Fibroblast of upper back skin (primary cell): ENCODE measurements around the gene SAMMSON.

ENCODE experiments used
- DNase-seq: peaks from one replicate; pipeline ENCODE4 v3.0.0-alpha.2; 2013

SAMMSON gene

DNA sequence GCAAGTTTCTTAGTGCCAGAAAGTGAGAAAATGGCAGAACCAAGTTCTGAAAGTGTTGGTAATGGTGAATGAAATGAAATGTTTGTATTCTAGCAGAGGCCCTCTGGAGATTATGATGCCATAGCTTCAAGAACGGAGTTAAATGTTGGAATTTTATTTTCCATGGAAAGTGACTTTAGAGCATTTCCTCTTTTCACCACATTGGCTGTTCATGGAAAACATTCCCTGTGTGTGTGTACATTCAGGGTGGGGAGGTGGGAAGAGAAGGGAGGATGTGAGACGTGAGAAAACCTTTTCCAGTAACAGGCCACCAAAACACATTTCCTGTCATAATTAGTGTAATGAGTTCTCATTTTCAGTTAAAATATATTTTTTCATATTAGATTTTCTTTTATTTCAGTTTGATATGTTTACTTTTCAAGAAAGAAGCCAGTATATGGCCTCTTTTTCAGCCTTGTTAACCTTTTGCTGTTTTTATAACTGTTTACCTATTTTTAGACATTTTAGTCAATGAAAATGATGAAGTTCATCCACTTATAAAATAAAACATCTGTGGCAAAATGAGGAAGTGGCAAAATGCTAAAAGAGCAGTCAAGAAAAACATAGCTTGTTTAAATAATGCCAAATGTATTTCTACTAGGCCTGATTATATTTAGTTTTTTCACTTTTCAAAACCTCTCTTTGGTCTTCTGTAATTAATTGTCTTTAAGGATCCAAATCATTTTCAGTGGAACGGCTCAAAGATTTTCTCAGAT lies 21.6 kb downstream of the SAMMSON start:
- no peak for DNase-seq

DNA sequence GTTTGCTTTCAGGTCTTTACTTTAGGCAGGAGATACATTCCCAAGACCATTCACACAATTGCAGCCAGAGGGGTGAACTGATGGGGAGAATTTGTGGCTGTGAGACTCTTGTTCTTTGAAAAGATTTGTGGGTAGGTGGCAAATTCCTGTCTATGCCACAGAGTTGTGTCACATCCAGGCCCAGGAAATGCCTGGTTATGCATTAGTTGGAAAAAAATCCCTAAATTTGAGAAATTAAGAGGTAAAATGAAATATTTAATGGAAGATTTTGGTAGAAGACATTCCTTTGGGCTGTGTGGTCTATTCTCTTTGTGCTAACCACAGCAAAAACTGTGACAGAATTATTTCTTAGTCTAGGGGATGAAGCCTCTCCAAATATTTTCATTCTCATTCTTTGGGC lies 28.8 kb downstream of the SAMMSON start:
- DNase-seq, result peak; percentile 5

DNA sequence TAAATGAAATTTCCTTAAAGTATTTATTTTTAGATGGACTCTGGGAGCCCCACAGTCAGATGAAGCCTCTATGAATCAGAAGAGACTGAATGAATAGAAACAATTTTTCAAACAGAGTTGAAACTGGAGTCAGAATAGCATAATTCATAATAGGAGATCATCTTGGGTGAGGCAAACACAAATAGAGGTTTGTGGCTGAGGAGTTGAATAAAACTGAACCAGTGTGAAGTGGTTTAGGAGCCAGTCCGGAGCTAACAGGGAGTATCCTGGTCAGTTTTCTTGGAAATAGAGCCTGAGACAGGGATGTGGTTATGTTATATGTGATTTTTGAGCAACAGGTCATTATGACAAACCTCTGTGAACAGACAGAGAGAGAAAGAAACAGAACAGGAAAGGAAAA lies 39.2 kb downstream of the SAMMSON start:
- no peak for DNase-seq

DNA sequence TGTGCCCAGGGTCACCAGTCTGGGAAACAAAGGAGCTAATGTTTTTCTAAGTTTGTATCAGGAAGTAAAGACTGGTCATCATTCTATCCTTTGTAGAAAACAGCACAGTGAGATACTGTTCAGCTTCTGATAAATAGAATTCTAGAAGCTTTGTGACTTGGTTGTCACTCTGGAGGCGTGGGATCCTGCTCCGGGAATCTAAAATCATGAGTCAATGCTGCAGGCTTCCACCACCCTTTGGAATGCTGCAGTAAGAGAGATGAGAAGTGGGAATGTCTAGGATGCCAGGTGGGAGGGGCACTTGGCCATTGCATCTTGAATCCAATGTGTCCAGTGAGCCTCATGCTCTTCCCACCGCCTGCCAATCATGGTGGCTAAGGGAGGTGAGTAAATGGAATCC lies 40.9 kb downstream of the SAMMSON start:
- no peak for DNase-seq

DNA sequence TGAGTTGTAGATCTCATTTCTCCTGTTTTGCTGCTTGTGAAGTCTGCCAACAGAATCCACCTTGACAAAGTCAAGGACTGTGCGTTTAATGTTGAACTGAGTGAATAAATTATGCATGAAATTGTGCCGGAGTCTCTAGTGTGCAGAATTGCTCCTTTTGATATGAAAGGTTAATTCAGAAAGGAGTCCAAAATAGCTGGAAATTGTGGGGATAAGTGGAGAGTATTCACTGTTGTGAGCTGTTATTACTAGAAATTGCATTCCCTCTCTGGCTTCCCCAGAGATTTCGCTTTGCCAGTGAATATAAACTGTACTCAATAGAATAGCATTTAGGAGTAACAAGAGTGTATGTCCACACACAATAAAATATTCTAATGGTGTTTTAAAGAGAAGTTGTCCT lies 43.1 kb downstream of the SAMMSON start:
- DNase-seq, result no peak

DNA sequence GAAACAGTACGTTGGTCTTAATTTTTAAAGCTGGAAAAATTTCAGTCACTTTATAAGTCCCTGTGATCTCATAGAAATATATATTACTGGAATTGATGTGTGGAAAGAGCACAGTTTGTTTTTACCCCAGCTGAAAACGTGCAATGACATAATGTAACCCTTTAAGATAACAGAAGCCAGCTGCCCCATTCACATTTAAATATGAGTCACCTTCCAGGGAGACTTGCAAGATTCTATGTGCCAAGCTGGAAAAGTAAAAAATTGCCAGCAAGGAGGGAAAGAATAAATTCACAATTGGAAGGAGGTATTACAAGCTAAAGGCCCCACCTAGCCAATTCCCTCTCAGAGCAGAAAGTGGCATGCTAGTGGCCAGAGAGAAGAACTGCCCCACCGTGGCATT lies 50.2 kb downstream of the SAMMSON start:
- peak; percentile 27 for DNase-seq

DNA sequence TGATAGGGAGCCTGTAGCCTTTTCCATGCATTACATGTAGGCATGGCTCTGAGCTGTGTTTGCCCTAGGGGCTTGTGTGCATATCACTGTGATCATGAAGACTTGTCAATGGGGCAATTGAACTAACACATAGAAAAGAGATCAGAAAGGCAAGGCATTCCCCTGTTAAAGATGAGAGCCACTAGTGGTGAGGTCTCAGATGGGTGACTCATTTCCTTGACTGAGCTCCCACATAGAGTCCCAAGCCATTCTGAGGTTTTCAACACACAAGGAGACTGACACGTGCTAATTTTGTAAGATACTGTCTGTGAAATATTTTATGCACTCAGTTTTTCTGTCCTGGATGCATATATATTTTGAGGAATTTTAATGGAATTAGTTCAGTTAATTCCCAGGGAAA lies 53.8 kb downstream of the SAMMSON start:
- DNase-seq, result peak; percentile 52

DNA sequence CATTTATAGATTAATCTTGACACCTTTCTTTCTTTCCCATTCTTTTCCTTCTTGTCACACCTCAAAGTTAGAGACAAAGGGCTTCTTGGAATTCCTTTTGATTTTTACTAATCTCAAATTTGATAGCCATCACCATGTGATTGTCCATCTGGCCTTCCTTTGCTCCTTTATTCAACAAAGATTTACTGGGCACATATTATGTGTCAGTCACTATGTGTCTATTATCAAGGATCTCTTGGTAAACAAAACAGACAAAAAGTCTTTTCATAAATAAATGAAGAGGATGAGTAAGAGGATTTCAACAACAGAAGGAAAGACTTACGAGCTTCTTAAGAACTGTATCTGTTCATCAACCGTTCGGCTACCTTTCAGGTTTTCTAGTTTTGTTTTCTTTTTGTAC lies 56.5 kb downstream of the SAMMSON start:
- no peak for DNase-seq

DNA sequence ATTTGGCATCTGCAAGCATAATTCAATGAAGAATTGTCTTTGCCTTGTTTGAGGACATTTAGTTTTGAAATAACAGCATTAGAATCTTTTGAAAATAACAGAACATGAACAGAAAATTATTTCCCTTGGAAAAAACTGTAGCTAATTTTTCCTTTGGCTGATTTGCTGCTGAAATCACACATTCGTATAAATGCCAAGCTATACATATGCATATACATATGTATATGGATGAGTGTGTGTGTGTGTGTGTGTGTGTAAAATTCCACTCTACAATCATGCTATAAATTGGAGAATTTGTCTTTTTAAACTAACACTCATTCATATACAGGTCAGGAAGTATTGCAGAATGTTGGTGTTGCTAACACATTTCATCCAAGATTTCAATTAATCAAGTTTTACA lies 57.9 kb downstream of the SAMMSON start:
- no peak for DNase-seq

DNA sequence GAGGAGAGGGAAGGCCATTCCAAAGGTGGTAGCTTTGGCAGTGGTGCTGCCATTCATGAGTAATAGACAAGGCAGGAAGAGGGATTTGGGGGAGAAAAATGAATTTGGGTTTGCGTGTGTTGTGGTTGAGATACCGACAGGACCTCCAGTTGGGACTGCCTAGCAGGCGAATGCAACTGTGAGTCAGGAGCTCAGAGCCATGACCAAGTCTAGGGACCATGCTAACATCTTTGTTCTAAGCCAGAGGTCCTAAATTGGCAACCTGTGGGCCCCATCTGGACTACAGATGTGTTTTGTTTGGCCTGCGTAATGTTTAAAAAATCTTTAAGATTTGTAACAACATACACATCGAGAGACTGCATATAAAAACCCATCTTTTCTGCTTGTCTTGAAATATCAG lies 61.6 kb downstream of the SAMMSON start:
- DNase-seq, result peak; percentile 82

DNA sequence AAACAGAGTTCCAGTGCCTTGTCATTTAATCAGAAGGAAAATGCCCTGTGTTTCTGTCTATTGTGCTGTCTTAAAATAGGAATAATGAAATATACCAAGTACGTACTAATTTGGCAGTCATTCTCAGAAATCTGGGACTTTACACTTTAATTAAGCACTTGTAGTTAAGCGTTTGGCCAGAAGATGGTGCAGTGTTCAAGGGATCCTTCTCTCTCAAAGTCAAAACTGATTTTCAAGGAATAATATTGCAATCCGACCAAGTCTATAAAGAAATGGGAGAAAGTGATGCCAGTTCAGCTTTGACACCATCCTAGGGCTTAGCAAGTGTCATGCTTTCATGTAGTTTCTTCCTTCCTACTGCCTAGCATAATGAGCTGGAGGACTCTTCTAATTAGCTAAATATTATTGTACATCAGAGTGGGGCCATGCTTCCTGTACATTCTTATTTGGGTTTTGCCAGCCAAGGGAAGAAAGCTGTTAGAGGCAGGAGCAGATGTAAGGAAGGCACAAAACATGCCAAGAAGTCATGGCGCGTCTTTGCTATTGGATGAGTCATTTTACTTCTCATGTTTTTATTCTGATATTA lies 64.8 kb downstream of the SAMMSON start:
- peak; percentile 37 for DNase-seq

DNA sequence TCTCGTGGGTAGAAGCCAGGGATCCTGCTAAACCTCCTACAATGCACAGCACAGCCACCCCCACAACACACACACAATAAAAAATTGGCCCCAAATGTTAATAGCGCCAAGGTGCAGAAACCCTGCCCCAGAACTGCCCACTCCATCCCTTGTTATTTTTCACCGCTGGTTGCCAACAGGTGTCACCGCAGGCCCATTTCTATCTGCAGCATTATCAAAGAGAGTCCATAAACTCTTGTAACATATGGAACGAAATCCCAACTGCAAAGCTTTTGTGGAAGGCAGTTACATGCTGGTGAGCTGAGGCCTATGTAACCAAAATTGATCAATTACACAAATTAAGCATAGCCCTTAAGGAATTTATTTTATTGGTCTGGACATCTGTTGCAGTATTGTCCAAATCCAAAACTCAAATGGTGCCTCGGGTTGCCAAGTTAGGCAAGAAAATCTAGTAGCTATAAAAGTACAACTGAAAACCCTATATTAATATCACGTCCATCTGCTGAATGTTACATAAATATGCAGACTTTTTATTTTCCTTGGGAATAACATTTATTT lies 66.2 kb downstream of the SAMMSON start:
- no peak for DNase-seq

DNA sequence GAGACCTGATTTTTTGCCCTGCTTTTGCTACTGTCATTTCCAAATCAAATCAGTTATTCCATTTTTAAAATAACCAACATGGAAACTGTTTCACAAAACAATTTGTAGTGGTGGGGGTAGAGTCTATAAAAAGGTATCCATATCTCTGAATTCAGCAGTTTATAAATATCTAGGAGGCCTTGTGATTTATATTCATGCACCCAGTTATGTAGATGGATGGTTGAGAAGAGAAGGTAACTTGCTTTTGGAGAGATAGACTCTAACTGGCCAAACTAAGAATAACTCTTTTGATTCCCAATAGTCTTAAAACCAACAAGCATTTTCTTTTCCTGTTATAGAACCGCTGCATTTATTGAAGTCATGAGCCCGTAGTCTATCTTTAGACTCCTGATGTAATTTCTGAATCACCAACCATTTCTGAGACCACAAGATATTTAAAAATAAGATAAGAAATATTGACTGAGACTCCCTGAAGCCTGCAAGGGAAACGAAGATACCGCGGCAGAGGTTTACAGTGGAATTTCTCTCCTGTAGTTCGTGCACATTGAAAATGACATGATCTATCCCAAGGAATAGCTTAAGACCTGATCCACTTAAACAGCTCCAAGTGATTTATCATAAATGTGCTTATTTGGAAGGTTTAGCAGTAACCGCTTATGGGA lies 68.5 kb downstream of the SAMMSON start:
- peak; percentile 50 for DNase-seq

DNA sequence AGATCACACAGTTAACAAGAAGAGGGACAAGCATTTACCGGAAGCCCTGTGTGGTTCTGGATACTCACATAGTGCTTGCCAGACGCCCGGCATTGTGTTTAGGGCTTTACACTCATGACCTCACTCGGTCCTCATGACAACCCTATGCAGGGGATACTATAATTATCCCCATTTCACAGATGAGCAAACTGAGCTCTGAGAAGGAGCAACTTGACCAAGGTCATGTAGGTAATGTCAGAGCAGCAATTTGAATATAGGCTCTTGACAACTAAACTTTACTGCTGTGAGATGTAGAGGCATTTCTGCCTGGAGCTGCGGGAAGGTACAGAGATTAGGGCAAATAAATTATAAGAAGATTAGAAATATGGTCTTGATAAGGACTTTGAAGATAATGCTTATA lies 70.0 kb downstream of the SAMMSON start:
- DNase-seq, result no peak

DNA sequence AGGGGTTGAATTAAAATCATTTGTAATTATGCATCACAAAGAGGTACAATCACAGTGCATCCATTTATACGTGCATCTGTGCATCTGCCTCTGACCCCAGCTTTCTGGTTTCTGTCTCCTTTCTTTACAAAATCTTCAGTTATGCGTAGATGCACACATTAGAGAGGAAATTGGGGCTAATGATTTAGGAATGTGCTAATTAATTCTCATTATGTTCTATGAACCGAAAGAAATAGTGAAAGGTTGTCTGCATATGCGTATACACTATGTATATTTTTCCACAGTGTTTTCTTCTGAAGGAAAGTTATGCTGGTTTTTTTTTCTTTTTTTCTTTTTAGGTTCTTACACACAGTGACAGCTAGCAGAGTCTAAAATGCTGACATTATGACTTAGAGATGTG lies 71.6 kb downstream of the SAMMSON start:
- DNase-seq, result no peak

DNA sequence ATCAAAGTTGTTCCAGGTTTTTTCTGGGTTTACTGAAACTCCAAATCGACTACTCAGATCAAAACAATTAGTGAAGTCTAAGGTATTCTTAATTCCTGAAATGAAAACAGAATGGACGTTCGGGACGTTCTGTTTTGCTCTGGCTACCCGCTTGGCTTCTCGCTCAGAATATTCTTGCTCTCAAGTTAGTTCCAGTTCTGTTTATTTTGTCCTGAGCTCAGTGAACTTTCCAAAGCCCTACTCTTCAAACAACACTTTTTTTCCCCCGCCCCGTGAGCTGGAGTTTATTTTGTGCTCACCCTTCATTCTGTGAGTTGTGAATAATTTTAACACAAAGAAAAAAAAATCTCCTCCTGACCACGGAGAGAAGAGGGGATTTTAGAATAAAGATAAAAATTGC lies 72.6 kb downstream of the SAMMSON start:
- DNase-seq, result no peak

DNA sequence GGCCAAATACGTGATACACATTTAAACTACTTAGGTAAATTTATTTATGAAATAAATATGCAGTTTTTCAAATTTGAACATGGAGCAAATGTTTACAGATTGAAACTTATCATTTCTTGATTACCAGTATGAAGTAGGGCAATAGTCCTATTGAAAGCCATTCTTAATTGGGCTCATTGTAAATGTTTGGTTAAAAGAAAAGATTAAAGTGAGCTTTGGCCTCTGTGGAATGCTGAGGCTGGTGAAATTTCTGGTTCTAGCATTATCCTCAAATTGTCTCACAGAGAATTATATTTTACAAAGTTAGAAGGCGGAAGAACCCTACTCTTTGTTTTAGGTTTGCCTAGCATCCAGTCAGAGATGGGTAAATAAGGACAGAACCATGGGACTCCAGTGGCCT lies 73.2 kb downstream of the SAMMSON start:
- no peak for DNase-seq

DNA sequence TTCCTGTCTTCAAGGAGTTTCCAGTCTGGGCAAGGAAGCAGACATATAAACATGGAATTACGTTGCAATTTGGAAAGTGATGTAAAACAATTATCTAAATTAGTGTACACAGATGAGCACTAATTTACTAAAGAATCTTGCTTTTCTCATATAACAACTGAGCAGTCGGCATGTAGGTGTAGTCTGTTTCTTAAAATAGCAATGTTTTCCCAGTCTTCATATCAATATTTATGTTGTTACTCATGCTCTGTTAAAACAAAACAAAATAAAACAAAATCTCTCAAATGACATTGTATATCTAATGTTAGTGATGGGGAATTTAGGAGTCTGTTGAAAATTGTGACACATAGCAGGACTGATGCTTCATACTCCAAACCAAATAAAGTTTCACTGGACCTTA lies 75.6 kb downstream of the SAMMSON start:
- DNase-seq, result no peak

DNA sequence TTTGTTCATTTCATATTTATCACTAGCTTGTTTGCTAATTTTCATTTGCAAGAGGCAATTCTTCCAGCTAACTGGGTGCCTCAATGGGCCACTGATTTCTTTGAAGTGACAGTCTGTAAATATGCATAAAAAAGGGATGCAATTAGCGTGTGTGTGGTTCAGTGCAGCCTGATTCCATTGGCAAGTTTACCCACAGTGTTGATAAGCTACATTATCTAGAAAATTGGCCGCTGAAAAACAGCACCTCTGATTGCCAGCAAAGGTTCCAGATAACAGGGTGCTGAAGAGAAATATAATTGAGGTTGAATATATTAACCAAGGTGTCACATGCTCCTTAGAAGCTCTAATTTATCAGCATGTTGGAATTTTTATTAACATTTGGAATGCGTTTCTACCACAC lies 76.9 kb downstream of the SAMMSON start:
- no peak for DNase-seq

DNA sequence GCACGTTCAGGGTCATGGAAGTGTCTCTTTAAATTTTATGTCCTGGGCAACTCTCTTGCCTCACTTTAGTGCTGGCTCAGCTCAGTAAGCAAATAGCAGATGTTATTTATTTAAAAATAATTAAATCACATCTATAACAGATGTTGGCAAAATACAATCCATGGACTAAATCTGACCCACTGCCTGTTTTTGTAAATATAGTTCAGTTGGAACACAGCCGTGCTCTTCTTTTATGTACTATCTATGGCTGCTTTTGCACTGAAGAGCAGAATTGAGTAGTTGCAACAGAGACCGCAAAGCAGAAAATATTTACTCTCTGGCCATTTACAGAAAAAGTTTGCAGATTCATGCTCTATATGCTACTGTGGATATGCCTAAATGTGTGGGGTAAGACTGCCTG lies 79.2 kb downstream of the SAMMSON start:
- DNase-seq, result no peak

DNA sequence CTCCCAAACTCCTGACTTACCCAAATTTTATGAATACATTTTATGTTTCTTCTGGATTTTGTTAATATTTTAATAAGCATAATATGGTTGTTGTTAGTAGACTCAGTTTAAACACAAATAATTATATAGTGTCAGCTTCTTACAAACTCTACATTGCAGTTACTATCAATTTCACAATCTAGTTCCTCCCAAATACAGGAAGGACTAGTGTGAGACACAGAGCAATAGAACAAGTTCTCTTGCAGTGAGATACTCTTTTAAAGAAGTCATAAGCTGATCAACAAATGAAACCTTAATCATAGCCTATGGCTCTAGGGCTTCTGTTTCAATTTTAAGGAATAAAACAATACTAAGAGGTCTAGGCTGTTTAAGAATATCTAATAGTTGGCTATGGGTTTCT lies 86.1 kb downstream of the SAMMSON start:
- no peak for DNase-seq

DNA sequence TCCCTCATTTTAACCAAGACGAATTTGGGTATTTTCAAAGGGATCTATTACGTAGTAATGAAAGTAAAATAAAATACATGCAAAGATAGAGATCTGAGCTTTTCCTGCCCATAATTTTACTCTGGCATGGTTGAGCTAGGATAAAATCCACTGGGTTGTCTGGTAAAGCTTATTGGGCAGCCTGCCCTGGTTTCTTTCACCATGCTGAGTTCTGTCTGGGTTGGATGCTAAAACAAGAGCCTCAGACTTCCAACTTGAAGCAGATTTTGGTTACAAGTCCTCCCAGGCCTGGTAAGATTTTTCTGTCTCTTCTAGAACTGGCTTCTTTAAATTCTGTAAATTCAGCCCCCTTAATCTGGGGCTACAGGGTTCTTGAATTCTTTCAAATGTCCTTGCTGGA lies 86.8 kb downstream of the SAMMSON start:
- DNase-seq, result no peak

DNA sequence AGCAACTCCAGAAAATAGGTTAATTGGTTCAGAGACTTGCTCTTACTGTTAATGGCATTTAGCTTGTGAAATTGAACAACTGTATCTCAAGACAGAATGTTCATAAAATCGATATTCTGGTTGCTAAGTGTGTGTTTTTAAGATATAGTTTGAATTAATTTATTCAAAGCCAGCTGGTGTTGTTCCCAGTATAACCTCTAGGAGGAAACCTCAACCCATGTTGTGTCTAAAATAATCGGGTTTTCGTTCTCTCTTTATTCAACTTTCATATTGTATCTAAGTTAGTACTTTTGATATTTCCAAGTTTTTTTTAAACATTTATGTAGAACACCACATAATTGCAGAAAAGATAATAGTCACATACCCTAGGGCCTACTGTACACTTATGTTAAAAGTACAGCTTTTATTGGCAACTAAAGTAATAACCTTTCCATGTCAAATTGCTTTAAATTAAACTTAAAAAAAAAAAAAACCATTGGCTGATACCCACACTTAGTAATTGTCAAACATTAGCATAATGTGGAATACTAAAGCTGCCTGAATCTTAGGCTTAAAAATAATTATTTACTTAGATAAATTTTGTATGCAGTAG lies 90.9 kb downstream of the SAMMSON start:
- peak; percentile 10 for DNase-seq

DNA sequence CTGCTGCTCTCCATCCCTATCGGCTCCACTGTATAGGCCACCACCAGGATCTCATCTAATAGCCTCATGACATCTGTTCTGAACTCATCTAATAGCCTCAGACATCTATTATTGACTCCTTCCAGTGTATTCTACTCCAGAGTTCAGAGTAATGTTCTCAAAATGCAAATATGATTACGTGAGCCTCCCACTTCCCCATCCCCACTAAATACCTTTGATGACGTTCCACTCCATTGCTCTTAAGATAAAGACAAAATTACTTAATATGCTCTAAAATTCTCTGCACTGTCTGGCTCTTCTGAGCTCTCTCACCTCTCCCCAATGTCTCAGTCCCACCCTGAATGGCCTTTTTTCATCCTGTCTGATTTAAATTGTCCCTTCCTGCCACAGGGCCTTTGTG lies 94.7 kb downstream of the SAMMSON start:
- DNase-seq, result no peak
